ENCODE data around the gene GLT6D1.

GRCh38 chr9:135689011-135689410 is 49.7 kb upstream of the GLT6D1 start:
- TF ChIP-seq POLR2AphosphoS5 (IDR thresholded peaks at IDR 0.05) (no peak), CTCF (IDR thresholded peaks at IDR 0.05) (no peak), POLR2A (IDR thresholded peaks at IDR 0.05) (no peak)

Measured in suprapubic skin (tissue), 4 donors.